GM18868 (cell line): ENCODE results near the gene FLRT3.

Experiments used
- ATAC-seq: cut with Tn5 transposase; IDR thresholded peaks from one replicate; pipeline ENCODE4 v1.9.1; 2021; ENCODE audit warnings: mild to moderate bottlenecking, moderate library complexity; ENCODE audit not compliant: unreplicated experiment

The FLRT3 gene

DNA sequence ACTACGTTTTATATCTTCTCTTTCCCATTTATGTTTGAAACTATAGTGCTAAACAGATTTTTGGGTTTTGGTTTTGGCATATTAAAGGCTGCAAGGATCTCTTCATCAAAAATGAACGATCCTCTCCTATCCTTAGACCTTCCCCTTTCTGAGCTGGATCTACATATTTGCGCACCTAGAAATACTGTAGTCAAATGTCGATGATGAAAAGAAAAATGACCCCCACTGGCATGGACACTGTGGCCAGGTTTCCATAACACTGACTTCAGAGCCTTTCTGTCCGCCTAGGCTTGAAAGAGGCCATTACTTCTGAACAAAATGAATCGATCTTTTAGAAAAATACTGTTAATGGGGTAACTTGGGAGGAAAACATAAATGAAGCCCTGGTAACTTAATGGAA, 5.8 kb downstream of the FLRT3 start:
- no peak for ATAC-seq

DNA sequence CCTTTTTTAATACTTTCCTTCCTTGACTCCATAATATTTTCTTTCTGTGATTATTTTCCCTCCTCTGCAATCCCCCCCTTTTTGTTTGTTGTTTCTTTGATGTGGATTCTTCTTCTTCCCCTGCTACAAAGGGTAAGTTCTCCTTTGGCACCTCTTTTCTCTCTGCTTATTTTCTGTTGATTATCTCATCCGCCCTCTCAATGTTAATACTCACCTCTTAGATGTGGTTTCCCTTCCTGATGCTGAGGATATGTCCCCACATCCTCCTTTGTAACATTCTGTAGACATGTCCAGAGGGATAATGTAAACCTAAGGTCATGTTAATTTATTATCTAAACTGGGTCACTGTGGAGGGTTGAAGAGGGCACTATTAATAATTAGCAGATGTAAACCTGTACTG, 17.7 kb downstream of the FLRT3 start:
- no peak for ATAC-seq

DNA sequence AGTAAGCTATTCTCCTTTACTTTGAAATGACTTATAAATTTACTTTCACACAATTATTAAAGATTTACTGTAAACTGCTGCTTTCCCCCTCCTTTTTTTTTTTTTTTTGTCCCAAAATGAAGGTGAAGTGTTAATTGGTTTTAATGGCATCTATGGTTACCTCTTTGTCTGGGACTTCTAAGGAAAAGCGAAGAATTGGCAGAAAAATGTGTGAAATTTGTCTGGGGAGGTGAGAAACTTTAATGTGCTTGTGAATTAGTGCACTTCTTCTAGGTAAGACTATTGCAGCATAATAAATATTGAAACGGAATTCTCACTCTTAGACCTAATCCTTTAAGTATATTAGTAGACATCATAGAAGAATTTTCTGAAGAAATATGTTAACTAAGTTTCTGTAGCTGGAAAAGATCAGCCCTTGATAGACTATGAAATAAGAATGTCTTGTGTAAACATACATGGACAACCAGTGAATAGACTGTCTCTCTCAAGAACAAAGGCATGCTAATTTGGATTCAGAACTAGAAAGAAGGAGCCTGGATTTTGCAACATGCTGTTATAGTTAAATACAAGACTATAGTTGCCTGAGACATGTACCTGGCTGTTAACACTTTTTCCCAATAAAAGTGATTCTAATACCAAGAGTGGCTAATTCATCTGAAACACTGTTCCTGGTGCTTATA, 23.9 kb downstream of the FLRT3 start:
- ATAC-seq = no peak

DNA sequence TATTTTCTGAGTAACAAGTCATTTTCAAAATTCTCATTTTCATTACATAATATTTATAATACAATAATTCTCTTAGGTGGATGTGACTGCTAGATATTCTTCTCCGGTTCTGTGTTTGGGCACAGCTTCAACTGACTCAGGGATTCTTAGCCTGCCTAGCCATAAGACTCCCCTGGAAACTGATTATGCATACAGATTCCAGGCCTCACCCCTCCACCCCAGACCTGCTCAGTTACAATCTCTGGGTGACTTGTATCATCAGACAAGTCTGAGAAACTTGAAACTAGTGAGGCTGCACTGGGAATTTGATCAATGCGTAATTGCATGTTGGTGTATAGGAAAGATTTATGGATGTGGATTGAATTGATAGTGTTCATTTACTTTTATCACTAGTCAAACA, 25.4 kb downstream of the FLRT3 start:
- no peak for ATAC-seq

DNA sequence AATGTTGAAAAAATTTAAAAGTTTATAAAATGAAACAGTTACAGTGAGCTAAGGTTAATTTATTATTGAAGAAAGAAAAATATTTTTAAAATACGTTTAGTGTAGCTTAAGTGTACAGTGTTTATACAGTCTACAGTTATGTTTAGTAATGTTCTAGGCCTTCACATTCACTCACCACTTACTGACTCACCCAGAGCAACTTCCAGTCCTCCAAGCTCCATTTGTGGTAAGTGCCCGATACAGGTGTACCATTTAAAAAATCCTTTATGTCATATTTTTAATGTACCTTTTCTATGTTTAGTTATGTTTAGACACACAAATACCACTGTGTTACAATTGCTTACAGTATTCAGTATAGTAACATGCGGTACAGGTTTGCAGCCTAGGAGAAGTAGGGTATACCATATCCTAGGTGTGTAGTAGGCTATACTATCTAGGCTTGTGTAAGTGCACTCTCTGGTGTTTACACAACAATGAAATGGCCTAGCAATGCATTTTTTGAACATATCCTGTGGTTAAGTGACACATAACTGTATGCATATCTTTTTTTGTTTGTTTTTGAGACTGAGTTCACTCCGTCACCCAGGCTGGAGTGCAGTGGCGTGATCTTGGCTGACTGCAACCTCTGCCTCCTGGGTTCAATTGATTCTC, 26.3 kb downstream of the FLRT3 start:
- no peak for ATAC-seq

DNA sequence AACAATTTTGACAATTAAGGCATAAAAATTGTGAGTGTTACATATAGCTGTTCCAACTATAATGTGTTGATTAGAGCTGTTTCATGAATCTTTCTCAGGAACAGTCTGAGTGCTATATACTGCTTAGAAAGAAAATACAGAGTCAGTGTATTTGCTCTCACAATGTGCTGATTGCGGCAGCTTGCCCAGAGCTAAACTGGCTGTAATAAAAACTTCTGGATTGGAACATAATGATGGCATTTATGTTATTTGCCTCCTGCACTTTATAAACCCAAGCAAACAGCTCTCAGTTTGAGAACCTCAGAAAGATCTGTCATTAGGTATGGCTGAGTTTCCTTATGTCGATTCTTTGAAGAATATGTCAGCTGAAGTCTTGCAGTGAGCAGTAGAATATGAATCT, 29.5 kb downstream of the FLRT3 start:
- ATAC-seq = no peak

DNA sequence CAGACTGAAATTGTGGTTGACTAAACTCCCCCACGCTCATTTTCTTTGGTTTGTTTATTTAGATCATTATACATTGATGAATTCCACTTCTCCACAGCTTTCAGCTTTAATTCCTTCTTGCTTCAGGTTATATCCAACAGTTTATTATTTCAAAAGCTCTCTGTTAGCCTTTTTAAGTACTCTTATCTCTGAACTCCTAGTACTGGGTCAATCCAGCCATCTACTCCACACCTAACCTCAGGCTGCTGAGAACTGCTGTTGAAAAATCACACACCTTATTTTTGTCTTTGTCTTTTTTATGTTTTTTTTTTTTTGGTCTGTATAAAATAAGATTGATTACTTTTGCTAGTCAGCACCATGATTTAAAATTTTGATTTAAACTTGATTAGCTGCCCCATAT, 32.9 kb downstream of the FLRT3 start:
- no peak for ATAC-seq

DNA sequence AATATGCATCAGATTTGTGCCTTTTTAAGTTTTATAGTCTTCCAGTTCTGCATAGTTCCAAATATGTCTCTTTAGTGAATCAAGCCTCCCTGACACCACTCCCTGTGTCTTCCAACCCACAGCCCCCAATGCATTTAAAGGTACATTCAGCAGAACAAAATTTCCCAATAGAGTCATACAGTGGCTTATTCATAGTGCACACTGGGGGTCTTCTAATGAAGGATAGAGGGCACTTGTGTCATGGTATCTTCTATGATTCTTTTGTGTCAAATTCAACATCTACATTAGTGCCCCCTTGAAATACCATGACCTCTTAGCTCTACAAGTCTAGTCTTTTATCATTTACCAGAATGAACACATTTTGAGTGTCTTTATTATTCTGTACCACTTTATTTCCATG, 33.8 kb downstream of the FLRT3 start:
- ATAC-seq = no peak

DNA sequence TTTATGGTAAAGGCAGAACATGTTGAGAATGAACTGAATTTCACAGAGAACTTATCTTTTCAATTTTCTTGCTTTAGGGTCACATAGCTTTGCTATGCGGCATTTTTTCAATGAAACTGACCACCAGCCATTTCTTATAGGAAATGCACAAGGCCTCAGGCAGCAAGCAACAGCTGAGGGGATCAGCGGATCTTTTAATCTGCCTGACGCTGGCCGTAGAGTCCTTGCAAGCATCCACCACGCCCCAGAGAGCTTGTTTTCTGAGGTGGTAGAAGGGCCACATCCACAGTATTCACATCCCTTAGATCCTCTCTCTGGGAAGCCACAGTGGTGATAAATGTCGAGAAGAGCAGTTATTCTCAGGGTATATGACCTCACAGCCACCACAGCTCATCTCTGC, 34.3 kb downstream of the FLRT3 start:
- ATAC-seq = no peak

DNA sequence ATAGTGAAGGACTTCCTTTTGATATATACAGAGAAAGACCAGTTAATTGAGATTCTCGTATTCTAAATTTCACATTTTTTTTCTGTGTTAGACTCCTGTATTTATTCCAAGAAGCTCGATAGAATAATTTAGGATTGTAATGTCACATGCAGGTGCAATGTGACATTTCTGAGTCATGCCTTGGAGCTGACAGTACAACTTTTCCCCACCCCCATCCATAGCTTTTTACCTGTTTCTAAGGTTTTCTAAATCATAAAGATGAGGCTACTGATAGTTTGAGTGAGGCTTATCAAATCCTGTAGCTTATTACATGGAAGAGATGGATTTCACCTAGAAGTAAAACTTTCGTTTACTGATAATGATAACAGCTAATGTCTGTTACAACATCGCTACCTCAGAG, 37.6 kb downstream of the FLRT3 start:
- no peak for ATAC-seq

DNA sequence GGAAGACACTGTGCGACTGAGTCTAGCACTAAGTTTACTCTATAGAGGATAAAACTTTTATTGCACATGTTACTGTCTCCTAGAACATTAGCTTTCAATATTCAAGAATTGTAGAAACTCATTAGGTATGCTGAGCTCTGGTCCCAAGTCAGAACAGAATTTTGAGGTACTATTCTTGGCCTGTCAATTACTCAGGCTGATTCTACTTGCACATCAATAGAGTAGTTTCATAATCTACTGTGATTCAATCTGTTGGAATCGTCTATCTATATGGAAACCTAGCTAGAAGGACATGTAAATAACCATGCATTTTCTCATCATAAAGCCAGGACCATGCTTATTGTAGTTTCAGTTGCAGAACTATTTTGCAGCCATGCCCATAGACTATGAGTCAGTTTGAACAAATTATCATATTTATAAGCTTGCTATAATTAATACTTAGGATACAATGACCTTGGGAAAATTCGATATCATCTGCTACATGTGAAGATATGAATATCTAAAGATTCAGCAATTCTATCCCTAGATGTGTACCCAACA, 41.6 kb downstream of the FLRT3 start:
- ATAC-seq = no peak

DNA sequence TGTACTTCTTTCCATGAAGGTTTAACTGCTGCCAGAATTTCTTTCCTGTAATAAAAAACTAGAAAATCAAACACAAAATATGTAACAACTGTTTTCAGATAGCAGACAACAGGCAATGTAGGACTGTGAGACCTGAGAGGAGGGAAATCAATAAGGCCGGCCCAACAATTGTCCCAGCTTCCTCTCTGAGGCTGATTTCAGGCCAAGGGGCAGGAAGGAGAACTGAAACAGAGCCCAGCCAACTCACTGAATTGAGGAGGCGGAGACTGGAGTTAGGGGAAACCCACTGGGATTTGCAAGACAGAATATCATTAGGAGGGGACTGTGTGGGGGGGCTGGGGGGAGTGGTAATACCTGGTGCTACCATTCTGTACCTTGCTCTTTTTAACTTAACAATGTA, 42.2 kb downstream of the FLRT3 start:
- ATAC-seq = no peak

DNA sequence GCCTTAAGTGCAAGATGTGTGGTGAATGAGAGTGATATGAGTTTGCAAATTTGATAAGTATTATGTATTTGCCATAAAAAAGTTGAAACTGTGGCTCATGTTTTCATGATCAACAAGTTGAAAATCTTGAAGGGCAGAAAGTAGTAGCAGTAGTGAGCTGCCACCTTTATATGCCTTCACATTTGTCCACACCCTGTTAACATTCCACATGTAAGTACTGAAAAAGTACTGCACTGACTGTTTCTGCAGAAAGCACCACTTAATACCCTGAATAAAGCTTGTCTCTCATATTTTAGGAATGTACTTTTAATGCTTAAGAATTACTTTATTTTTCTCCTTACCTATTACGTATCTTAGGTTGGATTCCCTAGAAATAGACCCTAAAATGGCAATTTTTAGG, 45.9 kb downstream of the FLRT3 start:
- ATAC-seq = no peak

DNA sequence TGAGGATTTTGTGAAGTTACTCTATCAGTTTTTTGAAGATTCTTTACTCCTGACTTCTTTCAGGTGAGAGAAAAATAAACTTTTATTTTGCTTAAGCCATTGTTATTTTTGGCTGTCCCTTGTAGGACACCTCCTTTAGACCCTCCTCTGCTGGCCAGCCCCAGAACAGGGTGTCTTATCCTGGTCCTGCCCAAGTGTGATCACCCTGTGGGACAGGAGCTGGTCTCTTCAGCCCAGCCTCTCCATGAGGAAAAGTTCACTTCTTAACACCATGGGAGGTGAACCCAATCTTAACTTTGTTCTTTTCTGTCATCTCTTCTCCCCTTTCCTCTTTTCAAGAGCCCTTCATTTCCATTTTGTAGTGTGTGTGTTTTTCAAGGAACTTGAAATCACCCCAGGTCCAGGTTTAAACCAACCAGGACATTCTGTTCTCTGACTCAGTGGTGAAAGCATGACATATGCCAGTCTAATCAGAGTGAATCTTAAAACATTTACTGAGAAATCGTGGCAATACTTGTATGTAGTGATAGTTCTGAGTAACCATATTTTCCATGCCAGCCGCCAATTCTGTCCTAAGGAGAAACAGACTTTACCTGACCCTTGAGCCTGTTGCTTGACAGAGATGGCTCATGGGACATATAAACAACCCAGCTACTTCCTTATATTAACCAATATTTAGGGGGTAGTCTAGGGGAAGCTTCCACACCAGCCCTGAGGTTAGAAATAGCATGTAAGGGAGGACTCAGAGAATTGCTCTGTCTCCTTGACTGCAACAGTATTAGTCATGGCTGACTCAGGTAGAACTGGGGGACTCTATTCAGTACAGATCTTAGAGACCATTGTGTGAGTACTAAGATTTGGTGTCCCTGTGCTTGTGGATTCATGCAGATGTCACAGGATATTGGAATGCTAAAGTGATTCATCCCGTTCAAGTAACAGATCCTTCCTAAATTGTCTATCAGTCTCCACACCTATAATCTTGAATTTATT, 48.8 kb downstream of the FLRT3 start:
- ATAC-seq = no peak

DNA sequence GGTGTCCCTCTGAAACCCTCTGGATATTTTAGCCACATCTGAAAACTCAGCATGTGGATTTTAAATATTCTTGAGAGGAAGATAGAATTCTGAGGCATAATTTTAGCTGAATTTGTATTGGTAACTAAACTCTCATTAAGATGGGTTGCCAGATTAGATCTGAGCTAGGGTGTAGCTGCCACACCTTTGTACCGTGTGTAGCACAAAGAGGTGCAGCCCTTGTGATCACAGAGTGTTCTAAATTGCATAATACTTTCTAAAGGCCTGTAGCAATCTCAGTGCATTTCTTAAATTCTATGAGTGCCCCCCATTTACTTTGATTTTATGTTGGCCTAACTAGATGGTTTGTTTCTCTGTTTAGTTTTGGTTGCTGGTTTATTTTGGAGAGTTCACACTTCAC, 53.0 kb downstream of the FLRT3 start:
- ATAC-seq = no peak

DNA sequence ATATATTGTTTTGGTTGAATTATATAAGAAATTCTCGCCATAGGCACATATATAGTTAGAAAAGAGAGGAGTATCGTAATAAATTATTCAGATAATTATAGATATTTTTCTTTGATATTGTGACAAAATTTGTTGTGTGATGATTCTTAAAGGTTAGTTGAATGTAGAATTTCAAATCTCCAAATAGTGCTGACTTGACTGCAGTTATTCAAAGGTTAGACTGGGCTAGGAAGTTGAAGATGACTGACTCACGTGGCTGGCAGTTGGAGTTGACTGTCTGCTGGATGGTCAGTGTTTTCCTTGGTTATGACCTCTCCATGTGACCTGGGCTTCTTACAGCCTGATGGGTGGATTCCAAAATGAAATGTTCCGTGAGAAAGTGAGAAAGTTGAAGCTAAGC, 55.3 kb downstream of the FLRT3 start:
- no peak for ATAC-seq
